Measurements from ENCODE around the gene SLC12A6.
"Not testable (repeated sequence)": the region's sequence is repeated elsewhere in the genome, so short reads cannot be mapped to it uniquely, and the experiment has no call there.

SLC12A6 gene

GRCh38 chr15:34355241-34355640 is 17.7 kb upstream of the SLC12A6 start:
- DNase-seq, result no peak

GRCh38 chr15:34354286-34354685 is 16.7 kb upstream of the SLC12A6 start:
- DNase-seq, result no peak

- no peak for DNase-seq
These were observed 16.0 kb upstream of the SLC12A6 start for GRCh38 chr15:34353627-34354026.

- not testable (repeated sequence) for DNase-seq
These were observed 15.4 kb upstream of the SLC12A6 start for GRCh38 chr15:34352996-34353395.

- no peak for DNase-seq
These were observed 12.2 kb upstream of the SLC12A6 start for GRCh38 chr15:34349769-34350168.

- no peak for DNase-seq
These were observed 11.2 kb upstream of the SLC12A6 start for GRCh38 chr15:34348735-34349300.

- DNase-seq, result no peak
These were observed 10.5 kb upstream of the SLC12A6 start for GRCh38 chr15:34347951-34348638.

- peak; percentile 97 for DNase-seq
These were observed 5.4 kb upstream of the SLC12A6 start, which contains the start of the genes NOP10 and NUTM1 for GRCh38 chr15:34342737-34343575. TSS of gene NOP10 (minus strand) at chr15:34343136. CDS start at chr15:34343073, 63 bp downstream. TSS of gene NUTM1 (plus strand) at chr15:34343315. CDS start at chr15:34343697, 382 bp downstream.

- DNase-seq, result not testable (repeated sequence)
These were observed 4.7 kb upstream of the SLC12A6 start for GRCh38 chr15:34342213-34342736.

- DNase-seq, result no peak
These were observed 4.0 kb upstream of the SLC12A6 start for GRCh38 chr15:34341381-34342212.

- no peak for DNase-seq
These were observed 2.4 kb upstream of the SLC12A6 start for GRCh38 chr15:34339946-34340345.

- no peak for DNase-seq
These were observed 766 bp upstream of the SLC12A6 start for GRCh38 chr15:34338347-34338746.

- peak; percentile 31 for DNase-seq
These were observed 507 bp downstream of the SLC12A6 start for GRCh38 chr15:34336991-34337556.

GRCh38 chr15:34336231-34336990 is 1.2 kb downstream of the SLC12A6 start:
- no peak for DNase-seq

- DNase-seq, result peak; percentile 67
These were observed 2.2 kb downstream of the SLC12A6 start for GRCh38 chr15:34335176-34336032.

GRCh38 chr15:34334672-34335071 is 2.9 kb downstream of the SLC12A6 start:
- DNase-seq, result no peak

- no peak for DNase-seq
These were observed 4.9 kb downstream of the SLC12A6 start for GRCh38 chr15:34332553-34333120.

- DNase-seq, result peak; percentile 63
These were observed 5.8 kb downstream of the SLC12A6 start for GRCh38 chr15:34331809-34332208.

GRCh38 chr15:34330279-34330678 is 7.3 kb downstream of the SLC12A6 start:
- no peak for DNase-seq

GRCh38 chr15:34329006-34329405 is 8.6 kb downstream of the SLC12A6 start:
- no peak for DNase-seq

All from activated CD4-positive, alpha-beta T cell treated with anti-CD3 and anti-CD28 coated beads, Interleukin-10, Interleukin-2, amounts not matched to agents 100 ng/mL and 50 ng/mL, durations not matched to agents 16 hours and 8 hours (primary cell).